ENCODE data around the gene PDRG1.

Gene PDRG1

GRCh38 chr20:31972471-31973021 is 20.7 kb upstream of the PDRG1 start:
- Histone ChIP-seq H2BK5ac (ENCODE audit: low read length) (no peak overlapping the region), H4K5ac (ENCODE audit: low read length) (no peak overlapping the region), H4K8ac (ENCODE audit: low read depth, low read length) (no peak overlapping the region), H3K4me1 (ENCODE audit: control insufficient read depth, low read depth, low read length) (peaks cover 2% of the 10 kb centered on the region), H3K27me3 (ENCODE audit: insufficient read depth, low read length, poor library complexity) (peaks cover 3% of the 10 kb centered on the region), H2BK120ac (ENCODE audit: low read depth, low read length) (no peak overlapping the region), H3K79me2 (ENCODE audit: control insufficient read depth, insufficient read depth, low read length) (no peaks in the 10 kb centered on the region), H3K27ac (ENCODE audit: low read depth, low read length) (no peak overlapping the region), H3K23ac (ENCODE audit: low read length) (no peak overlapping the region), H3K4me2 (ENCODE audit: low read length) (no peak overlapping the region), H3K9ac (ENCODE audit: low read length) (no peak overlapping the region), H3K56ac (ENCODE audit: low read length) (no peak overlapping the region), H3K4ac (ENCODE audit: low read depth, low read length) (no peak overlapping the region), H3K79me1 (ENCODE audit: low read length) (no peaks in the 10 kb centered on the region), H3K4me3 (ENCODE audit: low read length) (no peak overlapping the region), H2AK5ac (ENCODE audit: low read length) (no peak overlapping the region), H2BK15ac (replicated peaks; ENCODE audit: low read depth) (no peak overlapping the region), H3K36me3 (ENCODE audit: control insufficient read depth, insufficient read depth, low read length) (no peaks in the 10 kb centered on the region), H3K18ac (ENCODE audit: low read length) (no peak overlapping the region)
- DNase-seq: peak; percentile 79
- no CpG with 5 or more reads among the region's 4 CpGs for WGBS (ENCODE audit: extremely low coverage, insufficient coverage, low lambda C conversion rate)

- Histone ChIP-seq H3K4ac (ENCODE audit: low read depth, low read length) (no peak overlapping the region), H3K4me2 (ENCODE audit: low read length) (no peak overlapping the region), H3K79me1 (ENCODE audit: low read length) (no peaks in the 10 kb centered on the region), H2BK120ac (ENCODE audit: low read depth, low read length) (no peak overlapping the region), H4K8ac (ENCODE audit: low read depth, low read length) (no peak overlapping the region), H3K23ac (ENCODE audit: low read length) (no peak overlapping the region), H2BK15ac (replicated peaks; ENCODE audit: low read depth) (no peak overlapping the region), H3K56ac (ENCODE audit: low read length) (no peak overlapping the region), H3K27me3 (ENCODE audit: insufficient read depth, low read length, poor library complexity) (peaks cover 3% of the 10 kb centered on the region), H3K4me1 (ENCODE audit: control insufficient read depth, low read depth, low read length) (no peaks in the 10 kb centered on the region), H3K79me2 (ENCODE audit: control insufficient read depth, insufficient read depth, low read length) (no peaks in the 10 kb centered on the region), H3K36me3 (ENCODE audit: control insufficient read depth, insufficient read depth, low read length) (no peaks in the 10 kb centered on the region), H4K5ac (ENCODE audit: low read length) (no peak overlapping the region), H2AK5ac (ENCODE audit: low read length) (no peak overlapping the region), H3K9ac (ENCODE audit: low read length) (no peak overlapping the region), H2BK5ac (ENCODE audit: low read length) (no peak overlapping the region), H3K27ac (ENCODE audit: low read depth, low read length) (no peak overlapping the region), H3K4me3 (ENCODE audit: low read length) (no peak overlapping the region), H3K18ac (ENCODE audit: low read length) (no peak overlapping the region)
- no CpG with 5 or more reads among the region's 5 CpGs for WGBS (ENCODE audit: extremely low coverage, insufficient coverage, low lambda C conversion rate)
- no peak for DNase-seq
These were observed 18.1 kb upstream of the PDRG1 start for GRCh38 chr20:31969991-31970390.

- Histone ChIP-seq H3K56ac (ENCODE audit: low read length) (no peak overlapping the region), H2BK120ac (ENCODE audit: low read depth, low read length) (no peak overlapping the region), H3K4me2 (ENCODE audit: low read length) (peak overlapping the region; percentile 76), H3K18ac (ENCODE audit: low read length) (no peak overlapping the region), H4K8ac (ENCODE audit: low read depth, low read length) (no peak overlapping the region), H3K4me1 (ENCODE audit: control insufficient read depth, low read depth, low read length) (no peaks in the 10 kb centered on the region), H4K5ac (ENCODE audit: low read length) (no peak overlapping the region), H3K4me3 (ENCODE audit: low read length) (peak overlapping the region; percentile 35), H2BK5ac (ENCODE audit: low read length) (no peak overlapping the region), H2BK15ac (replicated peaks; ENCODE audit: low read depth) (no peak overlapping the region), H3K79me1 (ENCODE audit: low read length) (no peaks in the 10 kb centered on the region), H2AK5ac (ENCODE audit: low read length) (no peak overlapping the region), H3K4ac (ENCODE audit: low read depth, low read length) (no peak overlapping the region), H3K27ac (ENCODE audit: low read depth, low read length) (no peak overlapping the region), H3K79me2 (ENCODE audit: control insufficient read depth, insufficient read depth, low read length) (no peaks in the 10 kb centered on the region), H3K27me3 (ENCODE audit: insufficient read depth, low read length, poor library complexity) (peaks cover 3% of the 10 kb centered on the region), H3K36me3 (ENCODE audit: control insufficient read depth, insufficient read depth, low read length) (no peaks in the 10 kb centered on the region), H3K23ac (ENCODE audit: low read length) (no peak overlapping the region), H3K9ac (ENCODE audit: low read length) (no peak overlapping the region)
- no CpG with 5 or more reads among the region's 57 CpGs for WGBS (ENCODE audit: extremely low coverage, insufficient coverage, low lambda C conversion rate)
- DNase-seq: peak; percentile 90
These were observed 16.7 kb upstream of the PDRG1 start for GRCh38 chr20:31968291-31969126.

GRCh38 chr20:31967830-31968249 is 16.0 kb upstream of the PDRG1 start, which contains the start of gene XKR7:
Gene XKR7, plus strand, starts transcription at chr20:31968151. Its CDS starts 25 bp downstream, at chr20:31968176.
- H3K27ac ChIP-seq (ENCODE audit: low read depth, low read length): no peak within 1 kb of the TSS
- peaks cover 3% of the 10 kb centered on the region for H3K27me3 ChIP-seq (ENCODE audit: insufficient read depth, low read length, poor library complexity)
- peak; percentile 22 for DNase-seq

GRCh38 chr20:31966991-31967655 is 15.3 kb upstream of the PDRG1 start:
- no CpG with 5 or more reads among the region's 5 CpGs for WGBS (ENCODE audit: extremely low coverage, insufficient coverage, low lambda C conversion rate)
- Histone ChIP-seq H3K27ac (ENCODE audit: low read depth, low read length) (no peak overlapping the region), H3K79me2 (ENCODE audit: control insufficient read depth, insufficient read depth, low read length) (no peaks in the 10 kb centered on the region), H3K23ac (ENCODE audit: low read length) (no peak overlapping the region), H2BK120ac (ENCODE audit: low read depth, low read length) (no peak overlapping the region), H3K79me1 (ENCODE audit: low read length) (no peaks in the 10 kb centered on the region), H4K8ac (ENCODE audit: low read depth, low read length) (no peak overlapping the region), H4K5ac (ENCODE audit: low read length) (no peak overlapping the region), H3K9ac (ENCODE audit: low read length) (no peak overlapping the region), H3K18ac (ENCODE audit: low read length) (no peak overlapping the region), H3K4me1 (ENCODE audit: control insufficient read depth, low read depth, low read length) (no peaks in the 10 kb centered on the region), H2BK5ac (ENCODE audit: low read length) (no peak overlapping the region), H2BK15ac (replicated peaks; ENCODE audit: low read depth) (no peak overlapping the region), H3K4me2 (ENCODE audit: low read length) (peak overlapping the region; percentile 2), H3K27me3 (ENCODE audit: insufficient read depth, low read length, poor library complexity) (peaks cover 3% of the 10 kb centered on the region), H3K4ac (ENCODE audit: low read depth, low read length) (no peak overlapping the region), H3K36me3 (ENCODE audit: control insufficient read depth, insufficient read depth, low read length) (no peaks in the 10 kb centered on the region), H3K56ac (ENCODE audit: low read length) (no peak overlapping the region), H3K4me3 (ENCODE audit: low read length) (no peak overlapping the region), H2AK5ac (ENCODE audit: low read length) (no peak overlapping the region)
- DNase-seq: peak; percentile 22

More at GRCh38 chr20:31967830-31968249, 16.0 kb upstream of the PDRG1 start, which contains the start of gene XKR7:
- no peak within 1 kb of the TSS for H2BK15ac ChIP-seq (replicated peaks; ENCODE audit: low read depth)
- no peak within 1 kb of the TSS for H3K23ac ChIP-seq (ENCODE audit: low read length)
- no peaks in the 10 kb centered on the region for H3K79me2 ChIP-seq (ENCODE audit: control insufficient read depth, insufficient read depth, low read length)
- H4K8ac ChIP-seq (ENCODE audit: low read depth, low read length): no peak within 1 kb of the TSS
- H3K4me2 ChIP-seq (ENCODE audit: low read length): peak within 1 kb of the TSS; percentile 76
- H3K18ac ChIP-seq (ENCODE audit: low read length): no peak within 1 kb of the TSS
- no peak within 1 kb of the TSS for H3K4ac ChIP-seq (ENCODE audit: low read depth, low read length)
- WGBS (ENCODE audit: extremely low coverage, insufficient coverage, low lambda C conversion rate): no CpG with 5 or more reads among the region's 38 CpGs
- H2BK120ac ChIP-seq (ENCODE audit: low read depth, low read length): no peak within 1 kb of the TSS
- no peak within 1 kb of the TSS for H4K5ac ChIP-seq (ENCODE audit: low read length)
- H2BK5ac ChIP-seq (ENCODE audit: low read length): no peak within 1 kb of the TSS
- H2AK5ac ChIP-seq (ENCODE audit: low read length): no peak within 1 kb of the TSS
- H3K4me1 ChIP-seq (ENCODE audit: control insufficient read depth, low read depth, low read length): no peaks in the 10 kb centered on the region
- H3K79me1 ChIP-seq (ENCODE audit: low read length): no peaks in the 10 kb centered on the region
- peak within 1 kb of the TSS; percentile 35 for H3K4me3 ChIP-seq (ENCODE audit: low read length)
- no peaks in the 10 kb centered on the region for H3K36me3 ChIP-seq (ENCODE audit: control insufficient read depth, insufficient read depth, low read length)
- H3K9ac ChIP-seq (ENCODE audit: low read length): no peak within 1 kb of the TSS
- peak within 1 kb of the TSS; percentile 37 for H3K56ac ChIP-seq (ENCODE audit: low read length)
